A549 (cell line): Measurements from ENCODE around the gene SPAG6. TPM values are rescaled to one million over a fixed set of nuclear protein-coding genes. Genes with fewer than 3 reads are reported as not detected.
A peak's percentile ranks its signal among the peaks of the same experiment; 100 is the strongest.

Experiments
- ATAC-seq, 2 experiments: fragments of 200-7000 bp in 1 of 2; fragments of >200 bp in 1 of 2; cut with Nextera tagmentation in 1 of 2; cut with Tn5 transposase in 1 of 2; 3 replicates each; pipeline versions ENCODE4 v1.8.0 to v1.9.1; 2018 to 2020; ENCODE audit warnings: mild to moderate bottlenecking in 1 of 2, moderate library complexity in 1 of 2
- CTCF ChIA-PET: fragments of 300-600 bp; sonication (Branson Sonifier 250); formaldehyde crosslinking; extraction: SDS; loops from one replicate; lab custom pipeline; 2021; ENCODE audit warnings: antibody characterized with exemption, inconsistent platforms; lab: Yijun Ruan, JAX
- POLR2A ChIA-PET: fragments of 350-600 bp; formaldehyde crosslinking; extraction: SDS; loops from one replicate; lab custom pipeline; 2021; ENCODE audit warnings: antibody characterized with exemption, inconsistent platforms; lab: Yijun Ruan, JAX
- DNase-seq, 2 experiments: peaks; one replicate each; pipeline versions ENCODE4 v3.0.0 to v3.0.0-alpha.2; 2011 to 2016; ENCODE audit warnings: low read depth in 1 of 2, low spot score in 1 of 2
- FAIRE-seq: peaks from 2 replicates; lab custom pipeline; 2011; peaks lifted over from hg19 to GRCh38; lab: Jason Lieb, UNC
- H3K27ac ChIP-seq, 2 experiments: fragments of >200 bp; sonication (Bioruptor Twin); formaldehyde crosslinking; 3 replicates each; pipeline ENCODE4 v1.5.1; 2016 to 2017
- H3K4me1 ChIP-seq: fragments of >200 bp; sonication (Bioruptor Twin); formaldehyde crosslinking; 3 replicates; pipeline ENCODE4 v1.6.1; 2016
- H3K4me2 ChIP-seq: fragments of >200 bp; sonication (Bioruptor Twin); formaldehyde crosslinking; 3 replicates; pipeline ENCODE4 v1.6.1; 2016
- H3K4me3 ChIP-seq: fragments of >200 bp; sonication (Bioruptor Twin); formaldehyde crosslinking; 3 replicates; pipeline ENCODE4 v1.5.1; 2016
- H3K9me3 ChIP-seq: fragments of >200 bp; sonication (Bioruptor Twin); formaldehyde crosslinking; 3 replicates; pipeline ENCODE4 v1.6.1; 2016
- BHLHE40 ChIP-seq: IDR thresholded peaks from 2 replicates; pipeline ENCODE4 v1.6.1; 2012; ENCODE audit warnings: low read depth, low read length, inconsistent platforms
- CBX2 ChIP-seq: fragments of 200-600 bp; sonication (generic); IDR thresholded peaks from 2 replicates; pipeline ENCODE4 v1.6.1; 2016; ENCODE audit warnings: low read depth, mild to moderate bottlenecking, borderline replicate concordance
- CEBPB ChIP-seq, 2 experiments: fragments of >200 bp in 1 of 2; sonication (Bioruptor Twin) in 1 of 2; formaldehyde crosslinking in 1 of 2; IDR thresholded peaks; 2 replicates each; pipeline ENCODE4 v1.6.1; 2012 to 2016
- EHMT2 ChIP-seq: fragments of 200-600 bp; sonication (generic); IDR thresholded peaks from 2 replicates; pipeline ENCODE4 v1.6.1; 2016; ENCODE audit warnings: antibody characterized with exemption, low read depth, mild to moderate bottlenecking, moderate library complexity
- ESRRA ChIP-seq: fragments of 150-350 bp; IDR thresholded peaks from 2 replicates; pipeline ENCODE4 v1.6.1; 2014; ENCODE audit warnings: mild to moderate bottlenecking, low read length, borderline replicate concordance
- FOXS1 ChIP-seq: fragments of 250-450 bp; sonication (Bioruptor Pico); IDR thresholded peaks from 2 replicates; pipeline ENCODE4 v1.5.0; 2020; ENCODE audit warnings: mild to moderate bottlenecking, moderate library complexity
- HDAC2 ChIP-seq: fragments of 200-600 bp; sonication (generic); IDR thresholded peaks from 2 replicates; pipeline ENCODE4 v1.6.1; 2016
- HOXB13 ChIP-seq: fragments of 250-450 bp; sonication (Bioruptor Pico); IDR thresholded peaks from 2 replicates; pipeline ENCODE4 v1.5.0; 2020; ENCODE audit warnings: low read depth, mild to moderate bottlenecking, moderate library complexity
- MAZ ChIP-seq: fragments of 150-350 bp; IDR thresholded peaks from 2 replicates; pipeline ENCODE4 v1.6.1; 2014; ENCODE audit warnings: antibody characterized with exemption, low read depth, low read length, borderline replicate concordance
- NFE2L2 ChIP-seq: fragments of 150-350 bp; conservative IDR thresholded peaks from 2 replicates; pipeline ENCODE4 v1.6.1; 2014; ENCODE audit warnings: low read length
- NPAS2 ChIP-seq: fragments of 250-450 bp; sonication (Bioruptor Pico); IDR thresholded peaks from 2 replicates; pipeline ENCODE4 v1.8.0; 2022; ENCODE audit warnings: mild to moderate bottlenecking, moderate library complexity, borderline replicate concordance
- NR3C1 ChIP-seq: fragments of >200 bp; sonication (Bioruptor Twin); formaldehyde crosslinking; IDR thresholded peaks from 3 replicates; pipeline ENCODE4 v1.6.1; 2017
- POLR2A ChIP-seq: IDR thresholded peaks from 2 replicates; pipeline ENCODE4 v1.6.1; 2012; ENCODE audit warnings: mild to moderate bottlenecking, low read length
- POLR2AphosphoS2 ChIP-seq: conservative IDR thresholded peaks from 2 replicates; pipeline ENCODE4 v1.6.1; 2012; ENCODE audit warnings: low read length, improper control_type of control experiment, inconsistent platforms
- RAD21 ChIP-seq, 2 experiments: fragments of >200 bp in 1 of 2; sonication (Bioruptor Twin) in 1 of 2; formaldehyde crosslinking in 1 of 2; IDR thresholded peaks in 1 of 2; conservative IDR thresholded peaks in 1 of 2; 2 replicates in 1 of 2; 3 replicates in 1 of 2; pipeline ENCODE4 v1.6.1; 2012 to 2018; ENCODE audit warnings: inconsistent platforms in 1 of 2
- RARB ChIP-seq: fragments of 250-450 bp; sonication (Bioruptor Pico); IDR thresholded peaks from 2 replicates; pipeline ENCODE4 v1.8.0; 2021; ENCODE audit warnings: mild to moderate bottlenecking, moderate library complexity
- RFX5 ChIP-seq: fragments of 450-650 bp; IDR thresholded peaks from 2 replicates; pipeline ENCODE4 v1.7.1; 2014; ENCODE audit warnings: antibody characterized with exemption, mild to moderate bottlenecking, moderate library complexity
- TP53 ChIP-seq: fragments of 250-450 bp; sonication (Bioruptor Pico); IDR thresholded peaks from 2 replicates; pipeline ENCODE4 v1.5.0; 2021; ENCODE audit warnings: mild to moderate bottlenecking, moderate library complexity
- ZFP36 ChIP-seq: fragments of 450-650 bp; IDR thresholded peaks from 2 replicates; pipeline ENCODE4 v1.6.1; 2014; ENCODE audit warnings: borderline replicate concordance; ENCODE audit not compliant: partially characterized antibody
- ZNF302 ChIP-seq: fragments of 250-450 bp; sonication (Bioruptor Pico); IDR thresholded peaks from 2 replicates; pipeline ENCODE4 v1.9.0; 2021; ENCODE audit warnings: inconsistent platforms, mild to moderate bottlenecking, moderate library complexity
- WGBS: methylation state at CpG from one replicate; pipeline ENCODE4 v1.1.6; 2017; ENCODE audit errors: missing lambda C conversion rate; 5-methylcytosine and 5-hydroxymethylcytosine counted together
- polyA plus RNA-seq, 4 experiments: library from polyadenylated mRNA; depleted of rRNA in 3 of 4; stranded (reverse); fragments of >200 nt; fragmentation: RNase III in 1 of 4; extraction: RNeasy Plus Mini Kit Qiagen cat#74134 plus additional on column Dnase treatment in 1 of 4; gene quantifications; 2 replicates in 3 of 4; 3 replicates in 1 of 4; pipeline ENCODE4 v1.2.3, GENCODE V29; 2011 to 2017
- TF ChIP-seq, protein P1 (sequence below): fragments of 150-350 bp; IDR thresholded peaks from 2 replicates; pipeline ENCODE4 v1.6.1; 2014; ENCODE audit warnings: low read depth, mild to moderate bottlenecking, low read length
- TF ChIP-seq, protein P2 (sequence below): fragments of 250-450 bp; sonication (Bioruptor Pico); IDR thresholded peaks from 2 replicates; pipeline ENCODE4 v1.5.0; 2021; ENCODE audit warnings: mild to moderate bottlenecking, moderate library complexity, borderline replicate concordance
- TF ChIP-seq, protein P3 (sequence below): fragments of 250-450 bp; sonication (Bioruptor Pico); IDR thresholded peaks from 2 replicates; pipeline ENCODE4 v1.5.0; 2020; ENCODE audit warnings: low read depth, mild to moderate bottlenecking, moderate library complexity
- TF ChIP-seq, protein P4 (sequence below): IDR thresholded peaks from 2 replicates; pipeline ENCODE4 v1.6.1; 2012; ENCODE audit warnings: low read depth, borderline replicate concordance
- TF ChIP-seq, protein P5 (sequence below): fragments of >200 bp; sonication (Bioruptor Twin); formaldehyde crosslinking; IDR thresholded peaks from 3 replicates; pipeline ENCODE4 v1.5.1; 2016
- TF ChIP-seq, protein P6 (sequence below): IDR thresholded peaks from 2 replicates; pipeline ENCODE4 v1.6.1; 2012
- TF ChIP-seq, protein P7 (sequence below): IDR thresholded peaks from 2 replicates; pipeline ENCODE4 v1.6.1; 2012

SPAG6 gene
- polyA plus RNA-seq, 2 of the 4 experiments (the other 2 are of a cell fraction) = 0.04 TPM; not detected in 1

DNA sequence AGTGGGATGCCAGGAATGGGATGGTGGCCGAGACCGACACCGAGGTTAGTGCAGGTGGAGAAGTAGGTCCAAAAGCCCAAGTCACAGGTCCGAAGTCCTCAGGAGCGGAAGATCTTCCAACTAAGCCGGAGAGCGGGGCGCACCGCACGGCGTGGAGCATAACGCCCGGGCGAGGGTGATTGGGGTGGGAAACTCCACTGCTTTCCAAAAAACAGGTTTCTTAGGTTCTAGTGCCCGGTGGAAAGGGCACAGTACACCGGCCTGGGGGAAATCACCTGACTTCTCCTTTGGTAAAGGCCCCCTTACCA lies 11.4 kb upstream of the SPAG6 start:
- Histone ChIP-seq H3K27ac (no peak overlapping the region), H3K9me3 (no peaks in the 10 kb centered on the region), H3K4me2 (no peak overlapping the region), H3K4me3 (no peak overlapping the region), H3K4me1 (0 out of 3 replicates have a peak, but pooled peaks cover 8% of the 10 kb centered on the region)
- FAIRE-seq (no peak), ATAC-seq (no peak), DNase-seq (no peak)
- WGBS = 96% methylated on average over 16 of the region's 16 CpGs
- POLR2A ChIA-PET = no interaction called here
- CTCF ChIA-PET = no interaction called here
- TF ChIP-seq RARB = no peak
- TF ChIP-seq ZNF302 = no peak
- TF ChIP-seq TP53 (CRISPR knock-in tag) = no peak
- no peak for TF ChIP-seq ZFP36
- TF ChIP-seq, protein P1, sequence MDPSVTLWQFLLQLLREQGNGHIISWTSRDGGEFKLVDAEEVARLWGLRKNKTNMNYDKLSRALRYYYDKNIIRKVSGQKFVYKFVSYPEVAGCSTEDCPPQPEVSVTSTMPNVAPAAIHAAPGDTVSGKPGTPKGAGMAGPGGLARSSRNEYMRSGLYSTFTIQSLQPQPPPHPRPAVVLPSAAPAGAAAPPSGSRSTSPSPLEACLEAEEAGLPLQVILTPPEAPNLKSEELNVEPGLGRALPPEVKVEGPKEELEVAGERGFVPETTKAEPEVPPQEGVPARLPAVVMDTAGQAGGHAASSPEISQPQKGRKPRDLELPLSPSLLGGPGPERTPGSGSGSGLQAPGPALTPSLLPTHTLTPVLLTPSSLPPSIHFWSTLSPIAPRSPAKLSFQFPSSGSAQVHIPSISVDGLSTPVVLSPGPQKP = no peak
- TF ChIP-seq HOXB13 (CRISPR knock-in tag) = no peak
- no peak for TF ChIP-seq POLR2AphosphoS2
- TF ChIP-seq NPAS2 = no peak
- no peak for TF ChIP-seq RFX5
- TF ChIP-seq, protein P2, sequence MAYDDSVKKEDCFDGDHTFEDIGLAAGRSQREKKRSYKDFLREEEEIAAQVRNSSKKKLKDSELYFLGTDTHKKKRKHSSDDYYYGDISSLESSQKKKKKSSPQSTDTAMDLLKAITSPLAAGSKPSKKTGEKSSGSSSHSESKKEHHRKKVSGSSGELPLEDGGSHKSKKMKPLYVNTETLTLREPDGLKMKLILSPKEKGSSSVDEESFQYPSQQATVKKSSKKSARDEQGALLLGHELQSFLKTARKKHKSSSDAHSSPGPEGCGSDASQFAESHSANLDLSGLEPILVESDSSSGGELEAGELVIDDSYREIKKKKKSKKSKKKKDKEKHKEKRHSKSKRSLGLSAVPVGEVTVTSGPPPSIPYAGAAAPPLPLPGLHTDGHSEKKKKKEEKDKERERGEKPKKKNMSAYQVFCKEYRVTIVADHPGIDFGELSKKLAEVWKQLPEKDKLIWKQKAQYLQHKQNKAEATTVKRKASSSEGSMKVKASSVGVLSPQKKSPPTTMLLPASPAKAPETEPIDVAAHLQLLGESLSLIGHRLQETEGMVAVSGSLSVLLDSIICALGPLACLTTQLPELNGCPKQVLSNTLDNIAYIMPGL (CRISPR knock-in tag) = no peak
- no peak for TF ChIP-seq MAZ
- TF ChIP-seq RAD21 (conservative IDR thresholded peaks at IDR 0.05 in 1 of 2, IDR thresholded peaks at IDR 0.05 in 1 of 2) = no peak
- TF ChIP-seq, protein P3, sequence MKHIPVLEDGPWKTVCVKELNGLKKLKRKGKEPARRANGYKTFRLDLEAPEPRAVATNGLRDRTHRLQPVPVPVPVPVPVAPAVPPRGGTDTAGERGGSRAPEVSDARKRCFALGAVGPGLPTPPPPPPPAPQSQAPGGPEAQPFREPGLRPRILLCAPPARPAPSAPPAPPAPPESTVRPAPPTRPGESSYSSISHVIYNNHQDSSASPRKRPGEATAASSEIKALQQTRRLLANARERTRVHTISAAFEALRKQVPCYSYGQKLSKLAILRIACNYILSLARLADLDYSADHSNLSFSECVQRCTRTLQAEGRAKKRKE (CRISPR knock-in tag) = no peak
- no peak for TF ChIP-seq CEBPB (IDR thresholded peaks at IDR 0.05)
- TF ChIP-seq EHMT2 = no peak
- no peak for TF ChIP-seq ESRRA
- no peak for TF ChIP-seq CBX2
- no peak for TF ChIP-seq POLR2A

DNA sequence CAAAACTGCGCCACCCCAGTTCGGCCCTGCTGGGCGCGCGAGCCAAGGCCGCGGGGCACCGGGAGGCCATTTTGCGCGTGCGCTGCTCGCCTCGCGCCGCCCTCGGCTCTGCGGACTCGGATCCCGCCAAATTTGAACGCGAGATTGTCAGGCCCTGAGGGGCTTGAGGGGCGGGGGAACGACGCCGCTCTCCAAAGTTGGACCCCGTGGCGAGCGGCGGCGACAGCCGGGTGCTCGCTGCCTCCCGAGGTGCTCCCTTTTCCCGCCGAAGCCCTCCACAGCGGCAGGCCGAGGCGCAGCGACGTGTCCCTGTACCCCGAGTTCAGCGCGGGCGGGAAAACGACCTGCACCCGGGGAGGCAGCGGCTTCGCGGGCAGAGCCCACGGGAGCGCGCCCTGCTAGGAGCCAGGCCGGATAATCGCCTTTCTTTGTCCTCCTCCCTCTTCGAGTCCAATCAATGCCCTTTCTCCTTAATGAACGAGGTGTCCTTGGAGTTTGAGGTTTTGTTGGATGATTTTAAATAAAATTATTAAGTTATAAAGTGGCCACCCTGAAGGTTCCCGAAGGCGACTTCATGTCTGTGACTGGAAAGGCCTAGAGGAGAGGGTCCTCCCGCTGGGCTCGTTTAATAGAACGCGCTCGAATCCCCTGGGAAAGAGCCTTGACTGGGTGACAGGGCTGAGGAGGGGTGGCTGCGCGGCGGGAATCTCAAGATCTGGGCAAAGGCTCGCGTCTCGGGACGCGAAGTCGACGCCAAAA lies 10.7 kb upstream of the SPAG6 start:
- no peak for FAIRE-seq

More for the DNA sequence above, 10.7 kb upstream of the SPAG6 start:
- Histone ChIP-seq H3K9me3 (no peaks in the 10 kb centered on the region), H3K27ac (no peak overlapping the region; a peak in 1 of 6 replicates), H3K4me1 (peaks cover 10% of the 10 kb centered on the region; the same call in 1 of the 3 replicates), H3K4me2 (peak overlapping the region; percentile 93), H3K4me3 (no peak overlapping the region)
- POLR2A ChIA-PET = no interaction called here
- CTCF ChIA-PET = interaction anchor here (0.9 kb wide), 1 partner anchor 331 kb away, joined by 3 read pairs; the partner anchor contains the start of gene DNAJC1
- TF ChIP-seq, protein P4, sequence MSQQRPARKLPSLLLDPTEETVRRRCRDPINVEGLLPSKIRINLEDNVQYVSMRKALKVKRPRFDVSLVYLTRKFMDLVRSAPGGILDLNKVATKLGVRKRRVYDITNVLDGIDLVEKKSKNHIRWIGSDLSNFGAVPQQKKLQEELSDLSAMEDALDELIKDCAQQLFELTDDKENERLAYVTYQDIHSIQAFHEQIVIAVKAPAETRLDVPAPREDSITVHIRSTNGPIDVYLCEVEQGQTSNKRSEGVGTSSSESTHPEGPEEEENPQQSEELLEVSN = no peak
- TF ChIP-seq HDAC2 = no peak
- no peak for TF ChIP-seq NR3C1
- TF ChIP-seq, protein P5, sequence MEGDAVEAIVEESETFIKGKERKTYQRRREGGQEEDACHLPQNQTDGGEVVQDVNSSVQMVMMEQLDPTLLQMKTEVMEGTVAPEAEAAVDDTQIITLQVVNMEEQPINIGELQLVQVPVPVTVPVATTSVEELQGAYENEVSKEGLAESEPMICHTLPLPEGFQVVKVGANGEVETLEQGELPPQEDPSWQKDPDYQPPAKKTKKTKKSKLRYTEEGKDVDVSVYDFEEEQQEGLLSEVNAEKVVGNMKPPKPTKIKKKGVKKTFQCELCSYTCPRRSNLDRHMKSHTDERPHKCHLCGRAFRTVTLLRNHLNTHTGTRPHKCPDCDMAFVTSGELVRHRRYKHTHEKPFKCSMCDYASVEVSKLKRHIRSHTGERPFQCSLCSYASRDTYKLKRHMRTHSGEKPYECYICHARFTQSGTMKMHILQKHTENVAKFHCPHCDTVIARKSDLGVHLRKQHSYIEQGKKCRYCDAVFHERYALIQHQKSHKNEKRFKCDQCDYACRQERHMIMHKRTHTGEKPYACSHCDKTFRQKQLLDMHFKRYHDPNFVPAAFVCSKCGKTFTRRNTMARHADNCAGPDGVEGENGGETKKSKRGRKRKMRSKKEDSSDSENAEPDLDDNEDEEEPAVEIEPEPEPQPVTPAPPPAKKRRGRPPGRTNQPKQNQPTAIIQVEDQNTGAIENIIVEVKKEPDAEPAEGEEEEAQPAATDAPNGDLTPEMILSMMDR = no peak
- TF ChIP-seq, protein P6, sequence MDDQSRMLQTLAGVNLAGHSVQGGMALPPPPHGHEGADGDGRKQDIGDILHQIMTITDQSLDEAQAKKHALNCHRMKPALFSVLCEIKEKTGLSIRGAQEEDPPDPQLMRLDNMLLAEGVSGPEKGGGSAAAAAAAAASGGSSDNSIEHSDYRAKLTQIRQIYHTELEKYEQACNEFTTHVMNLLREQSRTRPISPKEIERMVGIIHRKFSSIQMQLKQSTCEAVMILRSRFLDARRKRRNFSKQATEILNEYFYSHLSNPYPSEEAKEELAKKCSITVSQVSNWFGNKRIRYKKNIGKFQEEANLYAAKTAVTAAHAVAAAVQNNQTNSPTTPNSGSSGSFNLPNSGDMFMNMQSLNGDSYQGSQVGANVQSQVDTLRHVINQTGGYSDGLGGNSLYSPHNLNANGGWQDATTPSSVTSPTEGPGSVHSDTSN = no peak
- no peak for TF ChIP-seq NFE2L2
- TF ChIP-seq BHLHE40 = no peak
- no peak for TF ChIP-seq CBX2
- TF ChIP-seq, protein P7, sequence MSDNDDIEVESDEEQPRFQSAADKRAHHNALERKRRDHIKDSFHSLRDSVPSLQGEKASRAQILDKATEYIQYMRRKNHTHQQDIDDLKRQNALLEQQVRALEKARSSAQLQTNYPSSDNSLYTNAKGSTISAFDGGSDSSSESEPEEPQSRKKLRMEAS = no peak
- no peak for TF ChIP-seq FOXS1 (CRISPR knock-in tag)
- WGBS = 96% methylated on average over 73 of the region's 73 CpGs
- DNase-seq = no peak
- ATAC-seq = peak in 1 of 2 experiments; percentile 12; a peak in 1 of 6 replicates
